ENCODE measurements around the gene SLIT2. TPM values are rescaled to one million over a fixed set of nuclear protein-coding genes. Genes with fewer than 3 reads are reported as not detected.

Gene SLIT2
- polyA plus RNA-seq, 1 donor (not counting 4 experiments of a cell fraction or from before 2014, with no cell fraction given): 7.5 TPM

- Histone ChIP-seq H3K4me2 (ENCODE audit: control insufficient read depth, extremely low read depth, insufficient read depth, low read depth, low read length) (no peak overlapping the region), H2AFZ (ENCODE audit: control insufficient read depth, low read length) (no peak overlapping the region), H3K9ac (ENCODE audit: control insufficient read depth, extremely low read depth, insufficient read depth, low read length) (no peak overlapping the region), H3K4me1 (ENCODE audit: control insufficient read depth, extremely low read depth, insufficient read depth, low read length) (peaks cover 22% of the 10 kb centered on the region), H4K20me1 (ENCODE audit: control insufficient read depth, extremely low read depth, insufficient read depth, low read length) (no peaks in the 10 kb centered on the region), H3K9me1 (ENCODE audit: control insufficient read depth, extremely low read depth, insufficient read depth, low read length) (no peaks in the 10 kb centered on the region), H3K9me3 (ENCODE audit: control insufficient read depth, low read depth, low read length) (no peaks in the 10 kb centered on the region), H3K4me3 (ENCODE audit: control insufficient read depth in 2 of 3, extremely low read depth in 1 of 3, insufficient read depth in 2 of 3, low read depth in 1 of 3, low read length in 3 of 3) (no peak overlapping the region), H3K79me2 (ENCODE audit: control insufficient read depth, insufficient read depth, low read length) (peaks cover 6% of the 10 kb centered on the region), H3K36me3 (ENCODE audit: control insufficient read depth in 2 of 2, extremely low read depth in 1 of 2, insufficient read depth in 2 of 2, low read length in 2 of 2) (peaks cover 0 to 3% of the 10 kb centered on the region in 2 experiments), H3K27me3 (ENCODE audit: control insufficient read depth, extremely low read depth, insufficient read depth, low read length) (no peaks in the 10 kb centered on the region), H3K27ac (ENCODE audit: control insufficient read depth, insufficient read depth, low read length) (no peak overlapping the region)
- dilution Hi-C loops (cut with MboI; ENCODE audit: extremely low pct_ligation_motif_present, low sequenced_read_pairs): no loop called here
- DNase-seq (ENCODE audit: low read depth, low spot score) (no peak), FAIRE-seq (peak; percentile 51)
- no peak for TF ChIP-seq EZH2 (IDR thresholded peaks at IDR 0.05; ENCODE audit: low read length)
- no peak for TF ChIP-seq CTCF (optimal IDR thresholded peaks at IDR 0.05 in 1 of 3, IDR thresholded peaks at IDR 0.05 in 1 of 3, conservative IDR thresholded peaks at IDR 0.05 in 1 of 3; ENCODE audit: extremely low read depth in 1 of 3, insufficient read depth in 2 of 3, low read length in 3 of 3)
Observed at GRCh38 chr4:20276848-20277247, 25.1 kb downstream of the SLIT2 start.

GRCh38 chr4:20278195-20278594, 26.5 kb downstream of the SLIT2 start:
- Histone ChIP-seq H3K27ac (ENCODE audit: control insufficient read depth, insufficient read depth, low read length) (no peak overlapping the region), H3K36me3 (ENCODE audit: control insufficient read depth in 2 of 2, extremely low read depth in 1 of 2, insufficient read depth in 2 of 2, low read length in 2 of 2) (peaks cover 0 to 3% of the 10 kb centered on the region in 2 experiments), H3K4me2 (ENCODE audit: control insufficient read depth, extremely low read depth, insufficient read depth, low read depth, low read length) (no peak overlapping the region), H3K4me1 (ENCODE audit: control insufficient read depth, extremely low read depth, insufficient read depth, low read length) (peaks cover 23% of the 10 kb centered on the region), H3K9me3 (ENCODE audit: control insufficient read depth, low read depth, low read length) (no peaks in the 10 kb centered on the region), H3K9ac (ENCODE audit: control insufficient read depth, extremely low read depth, insufficient read depth, low read length) (no peak overlapping the region), H3K9me1 (ENCODE audit: control insufficient read depth, extremely low read depth, insufficient read depth, low read length) (no peaks in the 10 kb centered on the region), H4K20me1 (ENCODE audit: control insufficient read depth, extremely low read depth, insufficient read depth, low read length) (no peaks in the 10 kb centered on the region), H3K4me3 (ENCODE audit: control insufficient read depth in 2 of 3, extremely low read depth in 1 of 3, insufficient read depth in 2 of 3, low read depth in 1 of 3, low read length in 3 of 3) (no peak overlapping the region), H3K27me3 (ENCODE audit: control insufficient read depth, extremely low read depth, insufficient read depth, low read length) (no peaks in the 10 kb centered on the region), H2AFZ (ENCODE audit: control insufficient read depth, low read length) (no peak overlapping the region), H3K79me2 (ENCODE audit: control insufficient read depth, insufficient read depth, low read length) (peaks cover 6% of the 10 kb centered on the region)
- FAIRE-seq: no peak
- TF ChIP-seq EZH2 (IDR thresholded peaks at IDR 0.05; ENCODE audit: low read length) (no peak), CTCF (optimal IDR thresholded peaks at IDR 0.05 in 1 of 3, IDR thresholded peaks at IDR 0.05 in 1 of 3, conservative IDR thresholded peaks at IDR 0.05 in 1 of 3; ENCODE audit: extremely low read depth in 1 of 3, insufficient read depth in 2 of 3, low read length in 3 of 3) (no peak)
- DNase-seq (ENCODE audit: low read depth, low spot score): no peak
- dilution Hi-C loops (cut with MboI; ENCODE audit: extremely low pct_ligation_motif_present, low sequenced_read_pairs): no loop called here

All from keratinocyte (primary cell).